Measurements from ENCODE around the gene GSTT2. TPM values are rescaled to one million over a fixed set of nuclear protein-coding genes. Genes with fewer than 3 reads are reported as not detected.
"Not testable (repeated sequence)": the region's sequence is repeated elsewhere in the genome, so short reads cannot be mapped to it uniquely, and the experiment has no call there.

GSTT2 gene
- total RNA-seq (2014; rRNA removed; shearing (Covaris generic)): not detected in 2 replicates
- polyA plus RNA-seq (2016; fragmentation: Nextera tagmentation; extraction: Ambion mirVana): 0.44 and 1.3 TPM in 2 replicates
- long read RNA-seq: 0 reads

- H3K4me1 ChIP-seq (ENCODE audit: insufficient read depth); H3K27ac ChIP-seq (ENCODE audit: low read depth); DNase-seq (ENCODE audit: low spot score); H3K4me3 ChIP-seq; H3K36me3 ChIP-seq (ENCODE audit: insufficient read depth); H3K4me2 ChIP-seq; H3K36me3 Mint-ChIP-seq (ENCODE audit: low read depth); H3K27me3 ChIP-seq (ENCODE audit: insufficient read depth); H2AFZ ChIP-seq; H3K4me1 Mint-ChIP-seq; H4K20me1 ChIP-seq (replicated peaks; ENCODE audit: insufficient read depth); H3K27me3 Mint-ChIP-seq (ENCODE audit: insufficient read depth, low read depth, poor library complexity); H3K79me2 ChIP-seq (replicated peaks; ENCODE audit: insufficient read depth); H3K27ac Mint-ChIP-seq; H3K4me3 Mint-ChIP-seq; H3K9me3 Mint-ChIP-seq; H3K9me2 ChIP-seq (ENCODE audit: insufficient read depth); H3F3A ChIP-seq (replicated peaks; ENCODE audit: low read depth): not testable (repeated sequence)
- peak; percentile 66 for ATAC-seq
Measured at GRCh38 chr22:23979557-23980240, at the start of gene GSTT2. Gene GSTT2, plus strand, starts transcription at chr22:23980134.

GRCh38 chr22:23938328-23939016 lies 41.5 kb upstream of the GSTT2 start:
- Histone ChIP-seq H4K20me1 (replicated peaks; ENCODE audit: insufficient read depth) (no peaks in the 10 kb centered on the region), H3K36me3 (ENCODE audit: insufficient read depth) (no peaks in the 10 kb centered on the region), H2AFZ (no peak overlapping the region), H3K79me2 (replicated peaks; ENCODE audit: insufficient read depth) (no peaks in the 10 kb centered on the region), H3K4me3 (no peak overlapping the region), H3K4me1 (ENCODE audit: insufficient read depth) (no peaks in the 10 kb centered on the region), H3K9me2 (ENCODE audit: insufficient read depth) (no peaks in the 10 kb centered on the region), H3F3A (replicated peaks; ENCODE audit: low read depth) (no peaks in the 10 kb centered on the region), H3K27ac (ENCODE audit: low read depth) (no peak overlapping the region), H3K27me3 (ENCODE audit: insufficient read depth) (no peaks in the 10 kb centered on the region), H3K4me2 (no peak overlapping the region)
- Mint-ChIP-seq H3K27ac (no peak overlapping the region), H3K4me1 (no peaks in the 10 kb centered on the region), H3K4me3 (no peak overlapping the region), H3K9me3 (no peaks in the 10 kb centered on the region), H3K27me3 (ENCODE audit: insufficient read depth, low read depth, poor library complexity) (peaks cover 1% of the 10 kb centered on the region), H3K36me3 (ENCODE audit: low read depth) (no peaks in the 10 kb centered on the region; the same call in 2 of the 3 replicates)
- DNase-seq (ENCODE audit: low spot score): no peak
- no peak for ATAC-seq
- TF ChIP-seq EZH2 (IDR thresholded peaks at IDR 0.05; ENCODE audit: low read depth, unreplicated experiment) (no peak), ZNF331 (CRISPR knock-in tag; IDR thresholded peaks at IDR 0.05; ENCODE audit: low read depth) (no peak), CTCF (conservative IDR thresholded peaks at IDR 0.05; ENCODE audit: low read depth in 2 of 2) (no peak), CREB1 (CRISPR knock-in tag; IDR thresholded peaks at IDR 0.05; ENCODE audit: low read depth) (no peak), JUNB (IDR thresholded peaks at IDR 0.05; ENCODE audit: unreplicated experiment) (no peak), STAT1 (IDR thresholded peaks at IDR 0.05; ENCODE audit: unreplicated experiment) (no peak), ETS1 (IDR thresholded peaks at IDR 0.05) (no peak), POLR2AphosphoS5 (IDR thresholded peaks at IDR 0.05; ENCODE audit: low read depth) (no peak), NANOG (IDR thresholded peaks at IDR 0.05; ENCODE audit: borderline replicate concordance) (no peak), EZH2phosphoT487 (IDR thresholded peaks at IDR 0.05; ENCODE audit: unreplicated experiment) (no peak), REST (IDR thresholded peaks at IDR 0.05; ENCODE audit: unreplicated experiment) (no peak)

Data from GM23338 (cell line).